ENCODE data around the gene ING3. TPM values are rescaled to one million over a fixed set of nuclear protein-coding genes. Genes with fewer than 3 reads are reported as not detected.

The ING3 gene
- total and polyA plus RNA-seq, 12 donors = 6.0 to 18.1 (median 13.5) TPM

DNA sequence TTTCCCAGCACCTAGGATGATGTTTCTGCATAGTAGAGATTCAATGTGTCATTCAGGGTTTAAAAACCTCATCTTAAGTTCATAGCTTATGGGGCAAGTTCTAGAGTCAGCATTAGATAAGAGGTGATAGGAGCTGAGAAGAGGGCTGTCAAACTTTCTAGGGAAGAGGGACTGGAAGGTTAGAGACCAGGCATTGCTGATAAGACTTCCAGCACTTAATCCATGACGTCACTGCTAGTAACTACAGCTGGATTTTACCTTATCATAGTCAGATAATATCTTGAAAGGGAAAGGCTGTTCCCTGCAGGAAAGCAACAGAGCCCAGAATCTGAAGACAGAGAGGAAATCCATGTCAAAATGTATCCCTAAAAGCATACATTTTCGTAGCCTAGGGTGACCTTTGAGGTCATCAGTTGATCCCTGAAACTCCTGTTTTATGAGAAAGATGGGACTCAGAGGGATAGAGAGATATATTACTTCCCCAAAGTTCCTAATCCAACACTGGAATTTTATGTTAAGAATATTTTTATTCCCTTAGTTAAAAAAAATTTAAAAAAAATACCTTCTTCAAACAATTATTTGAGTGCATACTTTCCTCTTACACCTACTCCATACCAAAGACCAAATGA, 34.7 kb downstream of the ING3 start:
- DNase-seq (no peak), ATAC-seq (no peak)
- Histone ChIP-seq H3K9me3 (no peaks in the 10 kb centered on the region), H3K4me3 (no peak overlapping the region), H3K4me1 (peaks cover 0 to 21% (median 5%) of the 10 kb centered on the region in 9 donors), H3K27me3 (peaks cover 0 to 15% (median 0%) of the 10 kb centered on the region in 7 donors), H3K27ac (peak overlapping the region in 3 of 10 donors; percentile 19 to 42 (median 23)), H3K36me3 (no peaks in the 10 kb centered on the region)
- 23 to 29% methylated on average over 2 of the region's 2 CpGs for WGBS, 2 donors
- intact Hi-C loops (cut with DNase I) = loop anchor here in 6 of 10 donors (5.0 to 10.0 kb wide), 4 partner anchors 92 to 400 kb away; no protein-coding TSS in a partner anchor
- TF ChIP-seq, protein P1, sequence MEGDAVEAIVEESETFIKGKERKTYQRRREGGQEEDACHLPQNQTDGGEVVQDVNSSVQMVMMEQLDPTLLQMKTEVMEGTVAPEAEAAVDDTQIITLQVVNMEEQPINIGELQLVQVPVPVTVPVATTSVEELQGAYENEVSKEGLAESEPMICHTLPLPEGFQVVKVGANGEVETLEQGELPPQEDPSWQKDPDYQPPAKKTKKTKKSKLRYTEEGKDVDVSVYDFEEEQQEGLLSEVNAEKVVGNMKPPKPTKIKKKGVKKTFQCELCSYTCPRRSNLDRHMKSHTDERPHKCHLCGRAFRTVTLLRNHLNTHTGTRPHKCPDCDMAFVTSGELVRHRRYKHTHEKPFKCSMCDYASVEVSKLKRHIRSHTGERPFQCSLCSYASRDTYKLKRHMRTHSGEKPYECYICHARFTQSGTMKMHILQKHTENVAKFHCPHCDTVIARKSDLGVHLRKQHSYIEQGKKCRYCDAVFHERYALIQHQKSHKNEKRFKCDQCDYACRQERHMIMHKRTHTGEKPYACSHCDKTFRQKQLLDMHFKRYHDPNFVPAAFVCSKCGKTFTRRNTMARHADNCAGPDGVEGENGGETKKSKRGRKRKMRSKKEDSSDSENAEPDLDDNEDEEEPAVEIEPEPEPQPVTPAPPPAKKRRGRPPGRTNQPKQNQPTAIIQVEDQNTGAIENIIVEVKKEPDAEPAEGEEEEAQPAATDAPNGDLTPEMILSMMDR (IDR thresholded peaks at IDR 0.05) = no peak

DNA sequence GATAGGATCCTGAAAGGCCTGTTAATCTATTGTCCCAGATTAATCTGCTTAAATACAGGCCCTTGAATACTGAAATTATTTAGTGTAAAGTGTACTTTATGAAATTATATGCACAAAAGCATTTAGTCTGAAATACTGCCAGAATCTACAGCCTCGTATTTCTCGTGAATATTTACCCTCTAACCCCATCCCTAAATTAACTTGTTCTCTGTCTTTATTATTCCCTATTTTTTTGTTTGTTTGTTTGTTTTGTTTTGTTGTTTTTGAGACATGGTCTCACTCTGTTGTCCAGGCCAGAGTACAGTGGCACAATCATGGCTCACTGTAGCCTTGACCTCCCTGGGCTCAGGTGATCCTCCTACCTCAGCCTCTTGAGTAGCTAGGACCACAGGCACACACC, 35.3 kb downstream of the ING3 start:
- whole genome bisulfite sequencing, 2 donors = 91 to 92% methylated on average over 2 of the region's 2 CpGs
- Histone ChIP-seq H3K27me3 (peaks cover 0 to 19% (median 0%) of the 10 kb centered on the region in 7 donors), H3K36me3 (no peaks in the 10 kb centered on the region), H3K4me3 (no peak overlapping the region), H3K27ac (peak overlapping the region in 3 of 10 donors; percentile 3 to 42 (median 23)), H3K4me1 (peaks cover 0 to 27% (median 5%) of the 10 kb centered on the region in 9 donors), H3K9me3 (no peaks in the 10 kb centered on the region)
- TF ChIP-seq, protein P1 (IDR thresholded peaks at IDR 0.05) = no peak
- intact Hi-C loops (cut with DNase I) = loop anchor here in 9 of 10 donors (2.0 to 10.0 kb wide), 7 partner anchors 91 to 399 kb away; no protein-coding TSS in a partner anchor
- DNase-seq (no peak), ATAC-seq (no peak)

DNA sequence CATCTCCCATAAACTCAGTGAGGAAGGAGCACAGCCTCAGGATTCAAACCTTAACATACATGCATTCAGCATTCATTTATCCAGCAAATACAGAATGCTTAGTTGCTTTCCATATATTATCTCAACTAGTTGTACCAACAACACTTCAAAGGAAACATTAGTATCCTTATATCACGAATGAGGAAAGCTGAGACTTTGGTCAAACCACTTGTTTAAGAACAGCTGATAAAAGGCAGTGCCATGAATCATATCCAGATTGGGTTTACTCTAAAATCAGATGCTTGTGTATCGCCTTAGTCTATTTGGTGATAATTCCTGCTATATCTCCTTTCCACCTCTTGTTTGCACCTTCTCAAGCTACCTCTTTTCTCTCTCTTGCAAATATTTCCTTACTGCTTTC, 36.1 kb downstream of the ING3 start:
- 89 to 90% methylated on average over 2 of the region's 2 CpGs for WGBS, 2 donors
- intact Hi-C loops (cut with DNase I) = loop anchor here (1.0 to 10.0 kb wide), 9 partner anchors 91 to 398 kb away; no protein-coding TSS in a partner anchor
- TF ChIP-seq, protein P1 (IDR thresholded peaks at IDR 0.05) = no peak

DNA sequence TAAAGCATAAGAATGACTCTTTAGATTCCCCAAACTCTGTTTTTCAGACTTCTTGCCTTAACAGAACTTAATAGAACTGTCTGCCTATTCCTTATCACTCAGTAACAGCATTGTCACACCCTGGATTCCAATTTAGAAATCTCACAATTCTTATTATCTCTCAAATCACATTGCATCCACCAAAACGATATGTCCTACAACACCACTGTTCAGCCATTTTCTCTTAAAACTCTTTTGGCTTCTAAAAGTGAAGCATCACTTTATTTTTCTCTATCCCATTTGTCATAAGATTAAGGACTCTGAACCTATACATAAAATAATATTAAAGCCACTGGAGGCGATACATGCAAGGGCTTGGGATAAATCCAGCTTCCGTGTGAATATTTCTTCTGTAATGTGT, 36.7 kb downstream of the ING3 start:
- H3K27me3 ChIP-seq = peaks cover 0 to 26% (median 0%) of the 10 kb centered on the region in 7 donors
- H3K27ac ChIP-seq = peak overlapping the region in 8 of 10 donors; percentile 64 to 97 (median 90)
- 1 to 3% methylated on average over 3 of the region's 3 CpGs for WGBS, 2 donors
- ATAC-seq = no peak
- intact Hi-C loops (cut with DNase I) = loop anchor here (1.0 to 10.0 kb wide), 9 partner anchors 90 to 398 kb away; no protein-coding TSS in a partner anchor
- H3K4me3 ChIP-seq = peak overlapping the region in 3 of 10 donors; percentile 66 to 75 (median 68)
- H3K4me1 ChIP-seq = peaks cover 0 to 41% (median 11%) of the 10 kb centered on the region in 9 donors
- H3K36me3 ChIP-seq = no peaks in the 10 kb centered on the region
- DNase-seq = no peak
- TF ChIP-seq, protein P1 (IDR thresholded peaks at IDR 0.05) = no peak
- H3K9me3 ChIP-seq = no peaks in the 10 kb centered on the region

More for the DNA sequence above, 36.1 kb downstream of the ING3 start:
- Histone ChIP-seq H3K9me3 (no peaks in the 10 kb centered on the region), H3K27me3 (peaks cover 0 to 25% (median 0%) of the 10 kb centered on the region in 7 donors), H3K4me3 (no peak overlapping the region), H3K27ac (no peak overlapping the region), H3K4me1 (peaks cover 0 to 35% (median 5%) of the 10 kb centered on the region in 9 donors), H3K36me3 (no peaks in the 10 kb centered on the region)
- DNase-seq = no peak
- ATAC-seq = no peak
